Upper lobe of right lung (tissue), 1 donor: ENCODE data around the gene UBE2QL1. TPM values are rescaled to one million over a fixed set of nuclear protein-coding genes. Genes with fewer than 3 reads are reported as not detected.

ENCODE experiments used
- ATAC-seq: fragments of 200-7000 bp; cut with Tn5 transposase; one replicate; pipeline ENCODE4 v1.9.1; 2020; ENCODE audit warnings: mild to moderate bottlenecking, moderate library complexity
- DNase-seq: peaks from one replicate; pipeline ENCODE4 v3.0.0-alpha.2; 2020
- H3K27ac ChIP-seq: fragments of 200-600 bp; one replicate; pipeline ENCODE4 v1.8.0; 2022
- H3K27me3 ChIP-seq: fragments of 200-600 bp; one replicate; pipeline ENCODE4 v1.8.0; 2022; ENCODE audit warnings: mild to moderate bottlenecking
- H3K36me3 ChIP-seq: fragments of 200-600 bp; one replicate; pipeline ENCODE4 v1.8.0; 2022
- H3K4me1 ChIP-seq: fragments of 200-600 bp; one replicate; pipeline ENCODE4 v1.8.0; 2022
- H3K4me3 ChIP-seq: fragments of 200-600 bp; one replicate; pipeline ENCODE4 v1.8.0; 2022; ENCODE audit warnings: mild to moderate bottlenecking
- H3K9me3 ChIP-seq: fragments of 200-600 bp; one replicate; pipeline ENCODE4 v1.8.0; 2022
- CTCF ChIP-seq: fragments of 200-600 bp; IDR thresholded peaks from one replicate; pipeline ENCODE4 v1.8.0; 2022; ENCODE audit warnings: antibody characterized with exemption
- intact Hi-C: fragments of 100-400 bp; cut with DNase I; formaldehyde crosslinking; loops from one replicate; pipeline ENCODE4 v1.11.0; 2022
- total RNA-seq: library from RNA; stranded (reverse); fragmentation: NEBNext Ultra II Directional; extraction: Animal tissue kit (Norgen Biotek cat#: 25700); gene quantifications from one replicate; pipeline ENCODE4 v1.2.1, GENCODE V29; 2021
- donor health status: DM: no; HTN: yes; CAD: no; lungs with severe emphysema.

The UBE2QL1 gene
- total RNA-seq, 1 donor from 2014 or later: not detected

- Histone ChIP-seq H3K36me3 (no peaks in the 10 kb centered on the region), H3K4me1 (no peaks in the 10 kb centered on the region), H3K27me3 (no peaks in the 10 kb centered on the region), H3K27ac (no peak overlapping the region), H3K4me3 (no peak overlapping the region), H3K9me3 (no peaks in the 10 kb centered on the region)
- DNase-seq: no peak
- ATAC-seq: no peak
- intact Hi-C loops: no loop called here
- no peak for TF ChIP-seq CTCF
These were observed 53.8 kb downstream of the UBE2QL1 start for GRCh38 chr5:6502421-6502820.

- no peak for DNase-seq
- H3K27ac ChIP-seq: no peak overlapping the region
- no peak for TF ChIP-seq CTCF
- H3K9me3 ChIP-seq: no peaks in the 10 kb centered on the region
- no peak for ATAC-seq
- H3K27me3 ChIP-seq: no peaks in the 10 kb centered on the region
- H3K4me1 ChIP-seq: no peaks in the 10 kb centered on the region
- H3K36me3 ChIP-seq: no peaks in the 10 kb centered on the region
- no peak overlapping the region for H3K4me3 ChIP-seq
- intact Hi-C loops: no loop called here
These were observed 54.7 kb downstream of the UBE2QL1 start for GRCh38 chr5:6503342-6503741.

- DNase-seq: no peak
- no peak for TF ChIP-seq CTCF
- no peaks in the 10 kb centered on the region for H3K27me3 ChIP-seq
These were observed 56.2 kb downstream of the UBE2QL1 start for GRCh38 chr5:6504677-6505415.

GRCh38 chr5:6505416-6505755 lies 56.7 kb downstream of the UBE2QL1 start:
- H3K27me3 ChIP-seq: no peaks in the 10 kb centered on the region
- no peak for ATAC-seq

More at GRCh38 chr5:6504677-6505415, 56.2 kb downstream of the UBE2QL1 start:
- H3K9me3 ChIP-seq: no peaks in the 10 kb centered on the region
- no peaks in the 10 kb centered on the region for H3K36me3 ChIP-seq
- no peak overlapping the region for H3K4me3 ChIP-seq
- ATAC-seq: no peak
- intact Hi-C loops: no loop called here
- no peak overlapping the region for H3K27ac ChIP-seq
- H3K4me1 ChIP-seq: no peaks in the 10 kb centered on the region

GRCh38 chr5:6505783-6506557 lies 57.3 kb downstream of the UBE2QL1 start:
- intact Hi-C loops: no loop called here
- no peak for TF ChIP-seq CTCF
- Histone ChIP-seq H3K36me3 (no peaks in the 10 kb centered on the region), H3K4me3 (no peak overlapping the region), H3K27me3 (no peaks in the 10 kb centered on the region), H3K4me1 (no peaks in the 10 kb centered on the region), H3K27ac (no peak overlapping the region), H3K9me3 (no peaks in the 10 kb centered on the region)
- ATAC-seq (no peak), DNase-seq (no peak)

More at GRCh38 chr5:6505416-6505755, 56.7 kb downstream of the UBE2QL1 start:
- H3K4me3 ChIP-seq: no peak overlapping the region
- no peaks in the 10 kb centered on the region for H3K36me3 ChIP-seq
- intact Hi-C loops: no loop called here
- H3K9me3 ChIP-seq: no peaks in the 10 kb centered on the region
- no peak for DNase-seq
- H3K4me1 ChIP-seq: no peaks in the 10 kb centered on the region
- H3K27ac ChIP-seq: no peak overlapping the region
- no peak for TF ChIP-seq CTCF
